Neural progenitor cell (in vitro differentiated cells): ENCODE measurements around the gene ARHGAP21. TPM values are rescaled to one million over a fixed set of nuclear protein-coding genes. Genes with fewer than 3 reads are reported as not detected.

ENCODE experiments used
- DNase-seq: peaks from one replicate; pipeline ENCODE4 v3.0.0-alpha.2; 2016; ENCODE audit warnings: low spot score
- H2AFZ ChIP-seq: fragments of 200-600 bp; sonication (generic); replicated peaks from 2 replicates; pipeline ENCODE4 v1.6.1; 2016; ENCODE audit warnings: antibody characterized with exemption
- H3F3A ChIP-seq: fragments of 200-600 bp; sonication (generic); 2 replicates; pipeline ENCODE4 v1.6.1; 2016; ENCODE audit warnings: antibody characterized with exemption, low read depth
- H3K27ac ChIP-seq: fragments of 200-600 bp; sonication (generic); 2 replicates; pipeline ENCODE4 v1.5.1; 2016; ENCODE audit warnings: mild to moderate bottlenecking
- H3K27me3 ChIP-seq: fragments of 200-600 bp; sonication (generic); 2 replicates; pipeline ENCODE4 v1.6.1; 2016; ENCODE audit warnings: mild to moderate bottlenecking, moderate library complexity
- H3K36me3 ChIP-seq: fragments of 200-600 bp; sonication (generic); 2 replicates; pipeline ENCODE4 v1.5.1; 2016
- H3K4me1 ChIP-seq: fragments of 200-600 bp; sonication (generic); 2 replicates; pipeline ENCODE4 v1.6.1; 2016; ENCODE audit warnings: mixed run types
- H3K4me2 ChIP-seq: fragments of 200-600 bp; sonication (generic); 2 replicates; pipeline ENCODE4 v1.6.1; 2016
- H3K4me3 ChIP-seq: fragments of 200-600 bp; sonication (generic); 2 replicates; pipeline ENCODE4 v1.5.1; 2016
- H3K79me2 ChIP-seq: fragments of 200-600 bp; sonication (generic); 2 replicates; pipeline ENCODE4 v1.6.1; 2016; ENCODE audit warnings: low read depth
- H3K9ac ChIP-seq: fragments of 200-600 bp; sonication (generic); 2 replicates; pipeline ENCODE4 v1.6.1; 2016
- H3K9me3 ChIP-seq: fragments of 200-600 bp; sonication (generic); 2 replicates; pipeline ENCODE4 v1.5.1; 2016; ENCODE audit warnings: low read depth
- H4K20me1 ChIP-seq: fragments of 200-600 bp; sonication (generic); 2 replicates; pipeline ENCODE4 v1.6.1; 2016; ENCODE audit warnings: low read depth
- H3K27ac Mint-ChIP-seq: 3 replicates; pipeline ENCODE4 v1.8.0; 2021; ENCODE audit warnings: mixed read lengths
- H3K27me3 Mint-ChIP-seq: 2 replicates; pipeline ENCODE4 v1.8.0; 2022; ENCODE audit warnings: low read depth, mild to moderate bottlenecking, inconsistent platforms, moderate library complexity, mixed read lengths; ENCODE audit not compliant: insufficient read depth
- H3K36me3 Mint-ChIP-seq: 3 replicates; pipeline ENCODE4 v1.8.0; 2021; ENCODE audit warnings: mixed read lengths
- H3K4me1 Mint-ChIP-seq: 3 replicates; pipeline ENCODE4 v1.8.0; 2021; ENCODE audit warnings: mixed read lengths
- H3K4me3 Mint-ChIP-seq: 3 replicates; pipeline ENCODE4 v1.8.0; 2021; ENCODE audit warnings: mild to moderate bottlenecking, moderate library complexity, mixed read lengths
- H3K9me3 Mint-ChIP-seq: 3 replicates; pipeline ENCODE4 v1.8.0; 2020; ENCODE audit warnings: mixed read lengths
- EZH2 ChIP-seq: fragments of 200-600 bp; sonication (generic); IDR thresholded peaks from 2 replicates; pipeline ENCODE4 v1.6.1; 2017; ENCODE audit warnings: antibody characterized with exemption, mild to moderate bottlenecking, moderate library complexity
- EZH2phosphoT487 ChIP-seq: fragments of 200-600 bp; sonication (generic); IDR thresholded peaks from 2 replicates; pipeline ENCODE4 v1.6.1; 2017; ENCODE audit warnings: antibody characterized with exemption
- total RNA-seq: library from RNA; depleted of rRNA; stranded (reverse); fragments of >200 nt; gene quantifications from 2 replicates; pipeline ENCODE4 v1.2.3, GENCODE V29; 2015; ENCODE audit warnings: low replicate concordance
- TF ChIP-seq, protein P1 (sequence below): fragments of 200-600 bp; sonication (generic); IDR thresholded peaks from 2 replicates; pipeline ENCODE4 v1.5.1; 2017; ENCODE audit warnings: antibody characterized with exemption, mild to moderate bottlenecking

Gene ARHGAP21
- total RNA-seq, 1 donor from 2014 or later = 65.7 TPM

DNA sequence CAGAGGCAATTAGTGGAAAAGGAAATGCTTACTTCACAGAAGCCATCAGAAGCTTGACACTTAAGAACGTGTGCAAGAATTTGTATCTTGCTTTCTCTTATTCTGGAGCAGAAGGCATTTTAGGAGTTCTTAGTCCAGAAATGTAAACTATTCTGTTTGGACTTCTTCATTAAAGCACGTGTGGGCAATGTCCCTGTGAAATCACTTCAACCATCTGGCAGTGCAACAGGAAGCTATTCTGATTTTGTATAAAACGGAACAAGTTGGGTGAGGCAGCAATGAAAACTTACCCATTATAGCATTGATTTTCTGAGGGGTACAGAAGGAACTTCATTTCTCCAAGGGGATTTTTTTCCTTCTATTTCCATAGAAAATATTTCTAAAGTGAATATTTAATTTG lies 21.3 kb upstream of the ARHGAP21 start:
- no peak overlapping the region for H3K27ac Mint-ChIP-seq
- H3F3A ChIP-seq = no peaks in the 10 kb centered on the region
- H3K9me3 Mint-ChIP-seq = peaks cover 5% of the 10 kb centered on the region
- H3K27me3 ChIP-seq = no peaks in the 10 kb centered on the region
- H3K4me2 ChIP-seq = no peak overlapping the region
- no peak overlapping the region for H2AFZ ChIP-seq
- no peaks in the 10 kb centered on the region for H3K79me2 ChIP-seq
- H3K9me3 ChIP-seq = no peaks in the 10 kb centered on the region
- no peaks in the 10 kb centered on the region for H3K4me1 ChIP-seq
- no peaks in the 10 kb centered on the region for H3K27me3 Mint-ChIP-seq
- no peaks in the 10 kb centered on the region for H3K4me1 Mint-ChIP-seq
- TF ChIP-seq EZH2phosphoT487 (no peak), EZH2 (no peak)
- TF ChIP-seq, protein P1, sequence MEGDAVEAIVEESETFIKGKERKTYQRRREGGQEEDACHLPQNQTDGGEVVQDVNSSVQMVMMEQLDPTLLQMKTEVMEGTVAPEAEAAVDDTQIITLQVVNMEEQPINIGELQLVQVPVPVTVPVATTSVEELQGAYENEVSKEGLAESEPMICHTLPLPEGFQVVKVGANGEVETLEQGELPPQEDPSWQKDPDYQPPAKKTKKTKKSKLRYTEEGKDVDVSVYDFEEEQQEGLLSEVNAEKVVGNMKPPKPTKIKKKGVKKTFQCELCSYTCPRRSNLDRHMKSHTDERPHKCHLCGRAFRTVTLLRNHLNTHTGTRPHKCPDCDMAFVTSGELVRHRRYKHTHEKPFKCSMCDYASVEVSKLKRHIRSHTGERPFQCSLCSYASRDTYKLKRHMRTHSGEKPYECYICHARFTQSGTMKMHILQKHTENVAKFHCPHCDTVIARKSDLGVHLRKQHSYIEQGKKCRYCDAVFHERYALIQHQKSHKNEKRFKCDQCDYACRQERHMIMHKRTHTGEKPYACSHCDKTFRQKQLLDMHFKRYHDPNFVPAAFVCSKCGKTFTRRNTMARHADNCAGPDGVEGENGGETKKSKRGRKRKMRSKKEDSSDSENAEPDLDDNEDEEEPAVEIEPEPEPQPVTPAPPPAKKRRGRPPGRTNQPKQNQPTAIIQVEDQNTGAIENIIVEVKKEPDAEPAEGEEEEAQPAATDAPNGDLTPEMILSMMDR = no peak
- no peak overlapping the region for H3K4me3 ChIP-seq
- no peak overlapping the region for H3K4me3 Mint-ChIP-seq
- H3K9ac ChIP-seq = no peak overlapping the region
- H3K36me3 Mint-ChIP-seq = no peaks in the 10 kb centered on the region
- H3K27ac ChIP-seq = no peak overlapping the region
- H3K36me3 ChIP-seq = no peaks in the 10 kb centered on the region
- no peak for DNase-seq
- no peaks in the 10 kb centered on the region for H4K20me1 ChIP-seq

DNA sequence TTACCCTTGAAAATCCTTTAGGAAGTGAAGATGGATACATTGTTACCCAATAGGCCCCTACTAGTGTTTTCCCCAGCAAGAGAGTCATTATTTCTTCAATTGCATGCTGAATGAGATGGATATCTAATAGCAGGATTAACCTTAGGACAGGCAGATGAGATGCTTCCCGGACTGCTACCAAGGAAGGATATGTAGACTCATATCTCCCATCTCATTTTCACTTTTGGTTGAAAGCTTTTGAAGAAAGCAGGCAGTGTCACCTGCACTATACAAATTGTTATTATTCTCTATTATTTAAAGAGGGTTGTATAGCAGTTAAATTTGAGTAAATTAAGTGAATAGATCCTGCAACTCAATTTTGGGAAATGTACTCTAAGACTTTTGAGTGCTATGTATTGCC lies 17.0 kb upstream of the ARHGAP21 start:
- no peaks in the 10 kb centered on the region for H3K79me2 ChIP-seq
- no peaks in the 10 kb centered on the region for H4K20me1 ChIP-seq
- Mint-ChIP-seq H3K9me3 (peaks cover 8% of the 10 kb centered on the region), H3K27me3 (peaks cover 2% of the 10 kb centered on the region), H3K27ac (no peak overlapping the region), H3K4me3 (no peak overlapping the region), H3K4me1 (peaks cover 5% of the 10 kb centered on the region), H3K36me3 (no peaks in the 10 kb centered on the region)
- no peak overlapping the region for H3K27ac ChIP-seq
- no peaks in the 10 kb centered on the region for H3K27me3 ChIP-seq
- H3K4me2 ChIP-seq = no peak overlapping the region
- no peaks in the 10 kb centered on the region for H3K9me3 ChIP-seq
- H2AFZ ChIP-seq = no peak overlapping the region
- no peaks in the 10 kb centered on the region for H3F3A ChIP-seq
- no peak for DNase-seq
- H3K9ac ChIP-seq = no peak overlapping the region
- no peaks in the 10 kb centered on the region for H3K4me1 ChIP-seq
- H3K36me3 ChIP-seq = no peaks in the 10 kb centered on the region
- TF ChIP-seq EZH2phosphoT487 = no peak
- H3K4me3 ChIP-seq = no peak overlapping the region

DNA sequence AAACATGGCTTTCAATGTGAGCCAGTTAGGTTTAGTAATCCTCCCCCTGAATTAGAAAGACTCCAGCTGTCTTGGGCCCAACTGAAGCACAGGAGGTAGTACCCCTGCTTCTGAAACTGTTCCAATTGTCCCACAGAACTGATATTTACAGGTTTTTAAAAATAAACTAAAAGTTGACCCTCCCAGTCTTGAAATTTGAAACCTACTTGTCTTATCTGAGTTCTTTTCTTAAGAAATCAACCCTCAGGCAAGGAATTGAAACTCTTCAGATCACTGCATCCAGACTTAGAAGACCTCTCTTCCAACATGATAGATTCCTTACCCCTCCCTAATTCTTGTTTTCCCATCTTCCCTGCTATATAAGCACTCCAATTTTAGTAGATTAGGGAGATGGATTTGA lies 13.3 kb upstream of the ARHGAP21 start:
- Histone ChIP-seq H3K4me2 (no peak overlapping the region), H3K79me2 (no peaks in the 10 kb centered on the region), H3K9ac (no peak overlapping the region), H2AFZ (no peak overlapping the region), H3K27me3 (no peaks in the 10 kb centered on the region), H3K4me1 (no peaks in the 10 kb centered on the region), H3K36me3 (no peaks in the 10 kb centered on the region), H3K9me3 (no peaks in the 10 kb centered on the region), H3K4me3 (no peak overlapping the region), H3F3A (no peaks in the 10 kb centered on the region), H3K27ac (no peak overlapping the region), H4K20me1 (no peaks in the 10 kb centered on the region)
- TF ChIP-seq EZH2 (no peak), EZH2phosphoT487 (no peak)
- TF ChIP-seq, protein P1 = no peak
- Mint-ChIP-seq H3K4me3 (no peak overlapping the region), H3K9me3 (peaks cover 8% of the 10 kb centered on the region), H3K27ac (no peak overlapping the region), H3K36me3 (no peaks in the 10 kb centered on the region), H3K27me3 (peaks cover 2% of the 10 kb centered on the region), H3K4me1 (peaks cover 5% of the 10 kb centered on the region)
- DNase-seq = no peak

DNA sequence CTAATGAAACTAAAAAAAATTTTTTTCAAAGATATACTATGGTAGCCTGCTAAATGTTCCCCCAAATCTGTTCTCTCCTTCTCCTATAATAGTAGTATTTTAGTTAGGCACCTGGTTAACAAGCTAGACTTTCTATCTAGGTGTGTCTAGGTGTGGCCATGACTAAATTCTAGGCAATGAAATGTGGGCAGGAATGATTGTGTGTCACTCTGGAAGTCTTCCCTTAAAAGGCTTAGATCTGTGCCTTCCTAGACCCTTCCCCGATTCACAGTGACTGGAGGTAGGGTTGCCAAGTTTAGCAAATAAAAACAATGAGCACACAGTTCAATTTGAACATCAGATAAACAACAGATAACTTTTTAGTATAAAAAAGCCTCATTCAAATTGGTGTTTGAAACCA lies 8.3 kb upstream of the ARHGAP21 start:
- no peaks in the 10 kb centered on the region for H3K27me3 ChIP-seq
- no peak overlapping the region for H3K27ac ChIP-seq
- H3K4me2 ChIP-seq = no peak overlapping the region
- no peak overlapping the region for H3K4me3 ChIP-seq
- Mint-ChIP-seq H3K4me1 (peaks cover 1% of the 10 kb centered on the region), H3K36me3 (no peaks in the 10 kb centered on the region), H3K9me3 (no peaks in the 10 kb centered on the region), H3K4me3 (no peak overlapping the region), H3K27ac (no peak overlapping the region), H3K27me3 (peaks cover 2% of the 10 kb centered on the region)
- H2AFZ ChIP-seq = no peak overlapping the region
- DNase-seq = no peak
- no peaks in the 10 kb centered on the region for H3K4me1 ChIP-seq
- no peaks in the 10 kb centered on the region for H3K9me3 ChIP-seq
- no peaks in the 10 kb centered on the region for H3K79me2 ChIP-seq
- no peaks in the 10 kb centered on the region for H3K36me3 ChIP-seq
- H3F3A ChIP-seq = no peaks in the 10 kb centered on the region
- no peaks in the 10 kb centered on the region for H4K20me1 ChIP-seq
- TF ChIP-seq EZH2phosphoT487 (no peak), EZH2 (no peak)
- TF ChIP-seq, protein P1 = no peak
- H3K9ac ChIP-seq = no peak overlapping the region
